ENCODE measurements around the gene BANP. TPM values are rescaled to one million over a fixed set of nuclear protein-coding genes. Genes with fewer than 3 reads are reported as not detected.
"Not testable (repeated sequence)": the region's sequence is repeated elsewhere in the genome, so short reads cannot be mapped to it uniquely, and the experiment has no call there.

BANP gene
- total and polyA plus RNA-seq, 3 donors from 2014 or later = 25.3 to 60.2 (median 55.9) TPM

- H3K4me3 ChIP-seq = no peak overlapping the region
- H3K27ac ChIP-seq = peak overlapping the region in 1 of 2 donors; percentile 55
- TF ChIP-seq POLR2A (IDR thresholded peaks at IDR 0.05) (no peak), CTCF (IDR thresholded peaks at IDR 0.05) (no peak)
- intact Hi-C loops (cut with DNase I; ENCODE audit: low total_unique reads) = no loop called here
- WGBS, 2 donors = 45 to 52% methylated on average over 7 to 17 of the region's 17 CpGs
- H3K27me3 ChIP-seq = no peaks in the 10 kb centered on the region
- no peaks in the 10 kb centered on the region for H3K36me3 ChIP-seq (ENCODE audit: low read depth, missing control alignments)
- no peaks in the 10 kb centered on the region for H3K9me3 ChIP-seq
- peak; percentile 80 for DNase-seq
- H3K4me1 ChIP-seq = peaks cover 3% of the 10 kb centered on the region
Observed at GRCh38 chr16:87931504-87931903, 19.7 kb upstream of the BANP start.

GRCh38 chr16:87932475-87933139 lies 18.6 kb upstream of the BANP start:
- H3K4me3 ChIP-seq; H3K36me3 ChIP-seq (ENCODE audit: low read depth, missing control alignments): not testable (repeated sequence)

GRCh38 chr16:87933140-87933495 lies 18.1 kb upstream of the BANP start:
- intact Hi-C loops (cut with DNase I; ENCODE audit: low total_unique reads) = no loop called here
- H3K27me3 ChIP-seq = no peaks in the 10 kb centered on the region
- DNase-seq = no peak
- whole genome bisulfite sequencing, 2 donors = 86 to 96% methylated on average over 3 of the region's 3 CpGs
- no peaks in the 10 kb centered on the region for H3K36me3 ChIP-seq (ENCODE audit: low read depth, missing control alignments)
- H3K9me3 ChIP-seq = no peaks in the 10 kb centered on the region
- no peak overlapping the region for H3K4me3 ChIP-seq
- no peak overlapping the region for H3K27ac ChIP-seq
- peaks cover 3% of the 10 kb centered on the region for H3K4me1 ChIP-seq
- TF ChIP-seq POLR2A (IDR thresholded peaks at IDR 0.05) = no peak
- TF ChIP-seq CTCF (IDR thresholded peaks at IDR 0.05) = no peak

More at GRCh38 chr16:87932475-87933139, 18.6 kb upstream of the BANP start:
- H3K4me1 ChIP-seq; H3K9me3 ChIP-seq; DNase-seq; H3K27ac ChIP-seq; H3K27me3 ChIP-seq; intact Hi-C loops (cut with DNase I; ENCODE audit: low total_unique reads): not testable (repeated sequence)
- WGBS, 2 donors = 95% methylated on average over 8 to 16 of the region's 17 CpGs

GRCh38 chr16:87934752-87935425 lies 16.3 kb upstream of the BANP start:
- H3K27ac ChIP-seq = not testable (repeated sequence)
- 74 to 91% methylated on average over 14 to 19 of the region's 19 CpGs for WGBS, 2 donors

GRCh38 chr16:87936016-87936374 lies 15.2 kb upstream of the BANP start:
- H3K27me3 ChIP-seq; H3K4me1 ChIP-seq; DNase-seq; intact Hi-C loops (cut with DNase I; ENCODE audit: low total_unique reads); H3K27ac ChIP-seq; H3K36me3 ChIP-seq (ENCODE audit: low read depth, missing control alignments); H3K9me3 ChIP-seq; H3K4me3 ChIP-seq: not testable (repeated sequence)
- WGBS, 2 donors = 91 to 93% methylated on average over 14 of the region's 14 CpGs

More at GRCh38 chr16:87934752-87935425, 16.3 kb upstream of the BANP start:
- intact Hi-C loops (cut with DNase I; ENCODE audit: low total_unique reads); H3K27me3 ChIP-seq; H3K4me3 ChIP-seq; H3K4me1 ChIP-seq; DNase-seq; H3K36me3 ChIP-seq (ENCODE audit: low read depth, missing control alignments); H3K9me3 ChIP-seq: not testable (repeated sequence)

GRCh38 chr16:87936375-87937230 lies 14.6 kb upstream of the BANP start, which contains the start of gene CA5A:
Gene CA5A (minus strand): TSS chr16:87936529. CDS start chr16:87936450, 79 bp downstream.
- intact Hi-C loops (cut with DNase I; ENCODE audit: low total_unique reads) = no loop called here

GRCh38 chr16:87937231-87937542 lies 14.0 kb upstream of the BANP start:
- H3K27me3 ChIP-seq; H3K4me1 ChIP-seq; H3K4me3 ChIP-seq; DNase-seq; H3K36me3 ChIP-seq (ENCODE audit: low read depth, missing control alignments); H3K27ac ChIP-seq; intact Hi-C loops (cut with DNase I; ENCODE audit: low total_unique reads); H3K9me3 ChIP-seq: not testable (repeated sequence)
- 85 to 87% methylated on average over 7 of the region's 7 CpGs for WGBS, 2 donors

More at GRCh38 chr16:87936375-87937230, 14.6 kb upstream of the BANP start, which contains the start of gene CA5A:
- Histone ChIP-seq H3K4me1 (peaks cover 3% of the 10 kb centered on the region), H3K4me3 (no peak within 1 kb of the TSS), H3K27ac (no peak within 1 kb of the TSS), H3K27me3 (no peaks in the 10 kb centered on the region), H3K36me3 (ENCODE audit: low read depth, missing control alignments) (no peaks in the 10 kb centered on the region), H3K9me3 (no peaks in the 10 kb centered on the region)
- 89 to 92% methylated on average over 15 of the region's 15 CpGs for WGBS, 2 donors
- TF ChIP-seq POLR2A (IDR thresholded peaks at IDR 0.05) (no peak), CTCF (IDR thresholded peaks at IDR 0.05) (no peak)
- DNase-seq = no peak
